GM18868 (cell line): ENCODE results near the gene TSPAN9.

Experiments used
- ATAC-seq: cut with Tn5 transposase; IDR thresholded peaks from one replicate; pipeline ENCODE4 v1.9.1; 2021; ENCODE audit warnings: mild to moderate bottlenecking, moderate library complexity; ENCODE audit not compliant: unreplicated experiment

TSPAN9 gene

DNA sequence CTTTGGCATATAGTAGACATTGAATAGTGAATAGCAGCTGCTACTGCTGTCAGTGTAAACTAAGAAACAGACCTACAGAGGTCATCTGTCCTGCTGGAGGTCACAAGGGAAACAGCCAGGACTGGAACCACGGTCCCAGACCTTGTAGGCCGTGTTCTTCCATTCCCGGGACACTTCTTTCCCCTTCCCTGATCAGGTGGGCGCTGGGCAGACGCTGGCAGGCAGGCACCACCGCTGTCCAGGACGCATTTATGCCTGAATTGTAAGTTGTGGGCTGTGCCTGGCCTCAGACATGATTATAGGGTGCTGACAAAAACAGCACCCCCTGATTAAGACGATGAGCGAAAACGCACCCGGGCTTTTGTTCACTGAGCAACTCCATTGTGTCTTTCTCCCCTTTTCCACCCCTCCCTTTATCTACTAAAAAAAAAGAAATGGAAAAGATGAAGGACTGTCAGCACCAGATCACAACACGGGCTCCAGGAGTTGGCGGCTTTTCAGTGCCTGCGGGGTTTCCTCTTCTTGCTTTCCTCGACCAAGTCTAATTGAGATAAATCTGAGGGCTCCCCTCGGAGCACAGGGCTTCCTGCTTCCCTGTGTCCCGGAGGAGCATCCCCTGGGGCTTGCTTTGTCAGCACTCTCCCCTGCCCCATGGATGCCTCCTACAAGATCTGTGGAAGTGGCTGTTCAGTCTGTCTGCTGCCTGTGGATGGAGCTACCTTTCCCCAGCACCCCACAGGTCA, 80.6 kb downstream of the TSPAN9 start:
- ATAC-seq: no peak

DNA sequence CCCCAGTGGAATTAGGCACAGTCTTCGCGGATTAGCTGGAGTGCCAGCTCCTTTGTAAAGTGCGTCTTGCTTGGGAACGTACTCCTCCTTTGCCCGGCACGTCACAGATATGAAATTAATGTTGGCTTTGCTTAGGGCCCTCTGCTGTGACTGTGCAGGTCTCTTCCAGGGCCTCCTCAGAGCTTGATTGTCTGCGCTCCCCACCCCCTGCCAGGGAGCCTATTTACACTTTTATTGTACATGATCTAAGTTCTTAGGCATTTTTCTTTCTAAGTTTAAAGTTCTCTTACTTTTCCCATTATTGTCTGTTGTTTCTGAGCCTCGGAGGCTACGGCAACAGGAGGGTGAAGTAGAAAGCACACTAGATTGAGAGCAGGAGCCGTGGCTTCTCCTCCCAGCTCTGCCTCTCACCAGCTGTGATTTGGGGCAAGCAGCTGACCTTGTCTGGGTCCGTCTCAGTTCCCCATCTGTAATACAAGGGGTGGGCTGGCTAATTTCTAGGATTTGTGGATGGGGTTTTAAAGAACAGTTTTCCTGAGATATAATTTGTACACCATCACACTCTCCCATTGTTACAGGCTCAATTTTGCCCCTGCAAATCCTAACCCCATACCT, 81.8 kb downstream of the TSPAN9 start:
- ATAC-seq: no peak

DNA sequence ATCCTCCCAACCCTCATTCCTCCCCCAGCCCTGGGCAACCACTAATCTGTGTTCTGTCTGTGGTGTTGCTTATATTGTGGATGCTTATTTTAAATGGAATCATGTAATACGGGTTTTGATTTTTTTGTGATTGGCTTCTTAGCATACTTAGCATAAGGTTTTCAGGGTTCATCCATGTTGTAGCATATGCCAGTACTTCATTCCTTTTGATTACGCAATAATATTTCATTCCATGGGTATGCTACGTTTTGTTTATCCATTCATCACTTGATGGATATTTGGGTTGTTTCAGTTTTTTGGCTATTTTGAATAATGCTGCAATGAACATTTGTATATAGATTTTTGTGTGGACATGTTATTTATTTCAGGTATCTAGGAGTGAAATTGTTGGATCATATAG, 82.9 kb downstream of the TSPAN9 start:
- no peak for ATAC-seq

DNA sequence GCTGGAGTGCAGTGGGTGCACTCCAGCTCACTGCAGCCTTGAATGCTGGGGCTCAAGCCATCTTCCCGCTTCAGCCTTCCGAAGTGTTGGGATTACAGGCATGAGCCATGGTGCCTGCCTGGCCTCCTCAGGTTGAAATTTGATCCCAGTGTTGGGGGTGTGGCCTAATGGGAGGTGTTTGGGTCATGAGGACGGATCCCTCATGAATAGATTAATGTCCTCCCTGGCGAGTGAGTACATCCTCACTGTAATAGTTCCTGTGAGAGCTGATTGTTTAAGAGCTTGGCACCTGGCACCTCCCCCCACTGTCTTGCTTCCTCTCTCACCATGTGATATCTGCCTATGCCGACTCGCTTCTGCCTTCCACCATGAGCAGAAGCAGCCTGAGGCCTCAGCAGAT, 84.7 kb downstream of the TSPAN9 start:
- no peak for ATAC-seq

DNA sequence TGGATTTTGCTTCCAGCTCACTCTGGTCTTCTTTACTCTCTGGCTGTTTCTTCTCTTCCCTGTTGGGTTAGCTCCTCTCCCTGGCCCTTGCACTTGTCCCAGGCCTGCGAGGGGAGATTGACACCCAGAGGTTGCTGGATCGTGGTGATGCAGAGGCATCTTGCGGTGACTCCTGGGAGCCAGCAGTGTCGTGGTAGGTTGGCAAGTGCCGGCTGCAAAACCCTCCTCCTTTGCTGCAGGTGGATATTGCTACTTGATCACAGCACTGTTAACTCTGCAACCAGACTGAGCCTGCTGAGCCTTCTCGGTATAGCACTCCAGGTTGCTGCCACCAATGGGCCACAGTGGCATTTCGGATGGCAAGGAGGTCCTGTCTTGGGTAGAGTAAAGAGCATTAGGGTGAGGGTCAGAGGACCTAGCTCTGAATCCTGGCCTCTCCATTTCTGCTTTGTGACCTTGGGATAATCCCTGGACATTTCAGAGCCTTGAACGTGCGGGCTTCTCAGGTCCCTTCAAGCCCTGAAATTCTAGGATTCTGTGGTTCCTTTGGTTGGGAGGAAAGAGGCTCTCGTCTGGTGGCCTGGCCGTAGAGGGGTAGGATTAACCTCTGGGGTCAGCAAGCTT, 87.4 kb downstream of the TSPAN9 start:
- ATAC-seq: no peak

DNA sequence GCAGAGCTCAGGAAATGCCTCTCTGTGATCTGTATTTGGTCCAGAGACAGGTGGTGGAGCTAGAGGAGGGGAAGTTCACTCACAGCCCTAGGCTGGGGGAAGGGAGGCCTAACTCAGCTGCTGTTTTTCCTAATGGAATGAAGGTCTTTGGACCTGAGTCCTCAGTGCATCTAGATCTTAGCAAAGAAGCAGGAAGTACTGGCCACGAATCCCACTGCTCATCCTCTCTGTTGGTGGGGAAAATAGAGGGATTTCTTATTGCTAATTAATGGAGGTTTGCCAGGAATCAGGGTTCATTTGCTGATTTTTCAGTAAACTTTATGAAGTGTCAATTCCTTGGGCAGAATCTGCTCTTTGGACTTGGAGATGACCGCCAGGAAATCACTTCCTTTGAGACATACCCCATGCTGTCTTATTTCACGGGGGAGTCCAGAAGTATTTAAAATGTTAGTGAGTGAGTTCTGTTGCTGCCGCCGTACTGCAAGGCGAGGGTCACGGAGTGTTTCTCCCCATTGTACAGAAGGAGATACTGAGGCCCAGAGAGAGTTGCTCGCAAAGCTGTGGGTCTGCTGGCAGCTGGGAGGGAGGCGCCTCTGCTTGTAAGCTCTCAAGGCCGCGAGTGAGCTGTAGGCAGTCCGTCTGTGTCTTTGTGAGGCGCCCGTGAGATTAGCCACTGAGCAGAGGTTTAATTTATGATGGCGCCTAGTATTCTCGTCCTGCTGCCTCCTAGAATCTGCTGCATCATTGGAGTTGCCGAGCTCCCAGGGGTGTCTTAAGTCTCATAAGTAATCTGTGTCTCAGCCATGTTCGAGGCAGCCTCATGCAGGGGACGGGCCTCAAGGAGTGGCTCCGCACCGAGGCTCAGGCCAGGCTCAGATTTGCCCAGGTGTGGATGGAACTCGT, 88.2 kb downstream of the TSPAN9 start:
- ATAC-seq: no peak

DNA sequence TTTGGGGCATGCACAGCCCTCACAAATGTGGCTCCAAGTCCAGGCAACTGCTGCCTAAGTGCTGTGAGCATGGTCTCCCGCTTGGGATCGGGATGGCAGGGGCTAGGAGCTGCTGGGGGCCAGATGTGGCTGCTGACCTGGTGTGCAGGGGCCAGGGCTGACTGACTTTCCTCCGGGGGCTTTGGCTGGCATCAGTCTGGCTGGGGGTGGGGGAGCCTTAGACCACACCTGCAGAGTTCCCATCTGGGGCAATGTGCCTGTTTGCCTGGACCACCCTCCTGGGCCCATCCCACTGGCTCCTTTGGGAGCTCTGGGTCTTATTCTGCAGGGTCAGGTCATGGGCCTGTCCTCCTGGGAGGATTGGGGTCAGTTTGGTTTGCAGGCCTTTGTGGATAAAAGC, 90.5 kb downstream of the TSPAN9 start:
- no peak for ATAC-seq

DNA sequence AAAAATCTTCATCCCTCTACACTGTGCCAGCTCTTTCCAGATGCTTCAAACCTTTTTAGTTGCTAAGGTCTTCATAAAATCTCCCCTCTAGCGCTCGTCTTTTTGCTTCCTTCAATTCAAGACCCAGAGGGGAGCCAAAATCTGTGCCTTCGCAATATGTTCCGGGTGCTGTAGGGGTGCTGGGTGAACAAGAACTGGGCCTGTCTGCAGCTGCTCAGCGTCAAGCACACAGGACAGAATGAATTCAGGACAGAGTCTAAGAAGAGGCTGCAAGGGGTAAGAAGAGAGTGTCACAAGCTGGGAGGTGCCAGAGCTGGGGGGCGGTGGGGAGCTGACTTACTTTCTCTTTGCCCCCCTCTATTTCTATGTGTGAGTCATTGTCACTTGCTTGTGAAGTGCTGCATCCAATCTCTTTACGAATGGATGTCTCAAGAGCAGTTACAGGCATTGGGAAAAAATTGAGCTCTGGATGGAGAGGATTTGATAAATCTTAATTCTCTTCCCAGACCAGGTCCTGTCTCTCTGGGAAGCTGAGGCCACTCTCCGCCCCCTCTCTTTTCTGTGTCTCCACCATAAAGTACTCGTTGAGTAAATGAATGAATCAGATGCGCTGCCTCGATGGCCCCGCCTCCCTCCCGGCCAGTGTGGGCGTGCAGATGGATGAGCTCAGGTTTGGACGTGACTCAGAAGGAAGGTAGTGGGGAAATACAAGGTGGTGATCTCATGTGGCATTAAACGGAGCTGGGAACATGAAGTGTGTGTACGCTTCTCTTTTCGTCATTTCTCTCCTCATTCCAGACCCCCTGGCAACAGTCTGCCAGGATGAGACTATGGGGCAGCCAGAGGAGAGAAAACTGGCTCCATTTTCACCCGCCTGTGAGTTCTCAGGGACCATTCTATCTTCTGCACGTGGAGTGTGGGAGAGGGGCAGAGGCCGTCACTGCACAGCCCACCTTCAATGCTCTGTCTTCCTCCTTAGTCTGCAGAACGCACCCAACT, 91.3 kb downstream of the TSPAN9 start:
- ATAC-seq: no peak

DNA sequence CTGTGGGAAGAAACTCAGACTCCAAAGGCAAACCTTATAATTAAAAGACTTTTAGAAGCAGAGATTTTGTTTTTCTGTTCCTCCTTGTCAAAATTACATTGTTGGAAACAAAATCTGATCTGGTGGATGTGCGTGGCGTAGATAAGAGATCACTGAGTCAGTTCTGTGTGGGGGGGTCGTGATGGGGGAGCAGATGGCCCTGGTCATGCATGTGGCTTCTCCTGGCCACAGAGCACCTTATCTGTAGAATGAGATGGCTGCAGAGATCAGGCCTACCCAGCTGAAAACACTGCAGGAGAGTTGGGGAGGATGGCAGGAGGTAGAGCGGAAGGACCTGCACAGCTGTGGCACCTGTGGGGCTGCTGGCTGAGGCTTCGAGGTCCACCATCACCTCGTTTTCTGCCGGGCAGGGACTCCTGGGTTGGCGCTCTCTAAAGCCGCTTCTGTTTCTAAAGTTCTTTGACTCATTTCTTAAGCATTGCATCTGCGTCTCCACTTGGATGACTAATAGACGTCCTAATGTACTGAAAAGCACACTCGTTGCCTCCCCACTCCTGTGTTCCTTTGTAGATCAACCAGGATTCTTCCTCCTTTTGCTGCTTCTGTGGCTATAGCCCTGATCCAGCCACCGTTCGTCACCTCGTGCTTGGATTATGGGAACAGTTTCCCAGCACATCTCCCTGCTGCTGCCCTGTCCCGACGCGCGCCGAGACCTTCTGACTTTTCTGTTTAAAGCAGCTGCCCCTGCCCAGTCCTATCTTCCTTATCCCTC, 93.4 kb downstream of the TSPAN9 start:
- ATAC-seq: no peak

DNA sequence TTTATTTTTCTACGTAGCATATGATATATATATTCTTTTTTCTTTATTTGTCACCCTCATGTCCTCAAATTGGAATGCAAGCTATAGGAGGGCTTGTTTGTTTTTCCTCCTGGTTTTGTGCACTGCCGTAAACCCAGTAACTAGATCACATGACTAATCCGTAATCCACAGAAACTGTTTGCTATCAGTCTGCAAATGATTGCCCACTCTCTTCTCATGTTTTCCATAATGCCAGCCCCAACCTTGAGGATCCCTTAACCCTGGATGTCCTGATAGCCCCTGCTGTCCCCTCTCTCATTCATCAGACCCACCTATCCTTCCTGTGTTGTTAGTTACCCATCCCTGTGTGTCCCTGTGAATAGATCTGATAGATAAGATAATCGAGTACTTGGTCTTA, 94.0 kb downstream of the TSPAN9 start:
- no peak for ATAC-seq

DNA sequence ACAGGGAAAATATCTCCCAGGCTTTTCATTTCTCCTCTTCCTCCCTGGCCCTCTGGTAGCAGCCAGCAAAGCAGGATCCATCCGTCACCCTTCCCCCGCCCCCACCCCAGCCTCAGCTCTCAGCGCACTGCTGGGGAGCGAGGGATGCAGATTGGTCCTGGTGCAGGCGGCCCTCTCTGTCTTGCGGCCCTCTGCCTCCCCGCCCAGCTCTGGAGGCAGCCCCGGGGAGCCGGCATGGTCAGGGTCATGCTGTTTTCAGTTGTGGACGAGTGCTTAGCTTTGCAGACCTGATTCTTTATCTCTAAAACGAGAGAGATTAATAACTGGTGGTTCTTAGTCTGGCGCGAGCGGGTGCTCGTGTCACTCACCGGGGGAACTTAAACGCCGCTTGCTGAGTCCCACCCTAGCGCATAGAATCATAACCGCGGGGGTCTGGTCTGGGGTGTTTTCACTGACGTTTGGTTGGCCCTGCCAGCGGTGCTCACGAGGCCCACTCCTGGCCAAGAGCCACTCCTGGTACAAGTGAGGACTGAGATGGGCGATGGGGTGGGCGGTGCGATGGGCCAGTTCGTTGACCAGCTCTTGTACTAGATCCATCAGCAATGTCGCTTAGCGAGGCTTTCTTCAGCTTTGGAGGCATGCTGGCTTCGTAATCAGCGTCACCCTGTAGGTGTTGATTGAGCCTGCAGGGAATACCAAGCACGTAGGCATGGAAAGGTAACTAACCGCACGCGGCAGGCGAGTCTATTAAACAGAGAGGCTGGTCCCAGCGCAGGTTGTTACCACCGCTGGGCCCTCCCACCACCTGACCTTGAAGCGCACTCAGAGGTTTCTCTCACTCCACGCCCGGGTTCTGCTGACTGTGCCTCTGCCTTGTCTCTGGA, 95.2 kb downstream of the TSPAN9 start:
- ATAC-seq: no peak

DNA sequence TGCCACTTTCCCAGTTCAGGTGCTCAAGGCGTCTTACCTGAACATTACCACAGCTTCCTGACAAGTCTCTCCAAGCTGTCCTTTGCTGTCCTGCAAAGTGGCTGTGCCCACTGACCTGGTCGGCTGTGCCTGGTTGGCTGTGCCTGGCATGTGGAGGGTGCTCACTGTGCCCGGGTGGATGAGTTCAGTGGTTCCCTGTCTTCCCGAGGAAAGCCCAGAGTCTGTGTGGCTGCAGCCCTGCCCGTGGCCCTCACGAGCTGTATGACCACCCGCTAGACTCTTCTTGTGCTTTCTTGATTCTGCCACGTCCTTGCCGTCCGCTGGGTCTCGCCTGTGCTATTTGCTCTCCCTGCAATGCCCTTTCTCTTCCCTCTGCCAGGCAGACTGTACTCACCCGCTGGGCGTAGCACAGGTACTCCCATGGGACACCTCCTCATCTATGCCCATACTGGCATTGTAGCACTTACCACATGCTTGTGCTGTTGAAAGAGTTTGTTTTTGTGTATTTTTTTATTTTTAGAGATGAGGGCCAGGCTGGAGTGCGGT, 95.9 kb downstream of the TSPAN9 start:
- ATAC-seq: no peak

DNA sequence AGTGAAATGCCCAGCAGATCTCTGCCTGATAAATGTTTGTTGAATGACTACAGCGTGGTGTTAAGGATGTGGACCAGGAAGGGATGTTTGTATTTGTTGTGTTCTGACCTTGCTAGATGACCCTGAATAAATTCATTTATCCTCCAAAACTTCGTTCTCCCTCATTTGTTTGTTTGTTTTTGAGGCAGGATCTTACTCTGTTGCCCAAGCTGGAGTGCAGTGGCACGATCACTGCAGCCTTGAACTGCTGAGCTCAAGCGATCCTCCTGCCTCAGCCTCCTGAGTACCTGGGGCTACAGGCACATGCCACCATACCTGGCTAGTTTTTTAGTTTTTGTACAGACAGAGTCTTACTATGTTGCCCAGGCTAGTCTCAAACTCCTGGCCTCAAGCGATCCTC, 96.7 kb downstream of the TSPAN9 start:
- no peak for ATAC-seq

DNA sequence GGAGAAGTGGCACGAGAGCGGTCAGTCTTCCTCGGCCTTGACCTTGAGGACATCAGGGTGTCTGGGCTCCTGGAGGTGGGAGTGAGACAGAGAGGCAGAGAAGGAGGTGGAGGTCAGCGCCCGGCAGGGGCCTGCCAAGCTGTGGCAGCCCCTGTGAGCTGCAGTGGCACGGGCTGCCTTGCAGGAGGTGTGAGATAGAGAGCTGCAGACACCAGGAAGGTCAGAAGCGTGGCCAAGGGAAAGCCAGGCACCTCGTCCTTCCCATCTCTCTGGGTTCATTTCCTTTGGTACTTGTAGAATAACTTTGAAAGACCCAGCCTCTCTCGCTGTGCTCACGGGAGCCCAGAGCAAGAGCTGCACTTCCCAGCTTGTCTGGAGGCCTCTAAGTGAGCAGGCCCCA, 98.1 kb downstream of the TSPAN9 start:
- ATAC-seq: no peak

DNA sequence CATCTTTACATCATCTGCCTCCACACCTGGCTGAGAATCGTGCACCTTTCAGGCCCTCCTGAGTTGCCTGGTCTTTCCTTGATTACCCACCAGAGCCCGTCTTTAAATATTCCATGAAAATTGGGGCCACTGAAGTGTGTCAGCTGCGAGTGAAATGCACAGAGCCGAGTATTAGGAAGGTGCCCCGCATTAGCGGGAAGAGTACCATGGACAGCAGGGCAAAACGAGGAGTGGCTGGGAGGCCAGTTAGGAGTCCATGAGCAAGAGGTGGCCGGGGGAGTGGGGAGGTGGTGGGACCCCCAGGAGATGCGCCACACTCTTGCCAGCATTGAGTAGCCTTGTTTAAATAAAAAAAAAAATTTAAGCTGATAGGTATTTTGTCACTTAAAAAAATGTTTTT, 99.6 kb downstream of the TSPAN9 start:
- no peak for ATAC-seq

DNA sequence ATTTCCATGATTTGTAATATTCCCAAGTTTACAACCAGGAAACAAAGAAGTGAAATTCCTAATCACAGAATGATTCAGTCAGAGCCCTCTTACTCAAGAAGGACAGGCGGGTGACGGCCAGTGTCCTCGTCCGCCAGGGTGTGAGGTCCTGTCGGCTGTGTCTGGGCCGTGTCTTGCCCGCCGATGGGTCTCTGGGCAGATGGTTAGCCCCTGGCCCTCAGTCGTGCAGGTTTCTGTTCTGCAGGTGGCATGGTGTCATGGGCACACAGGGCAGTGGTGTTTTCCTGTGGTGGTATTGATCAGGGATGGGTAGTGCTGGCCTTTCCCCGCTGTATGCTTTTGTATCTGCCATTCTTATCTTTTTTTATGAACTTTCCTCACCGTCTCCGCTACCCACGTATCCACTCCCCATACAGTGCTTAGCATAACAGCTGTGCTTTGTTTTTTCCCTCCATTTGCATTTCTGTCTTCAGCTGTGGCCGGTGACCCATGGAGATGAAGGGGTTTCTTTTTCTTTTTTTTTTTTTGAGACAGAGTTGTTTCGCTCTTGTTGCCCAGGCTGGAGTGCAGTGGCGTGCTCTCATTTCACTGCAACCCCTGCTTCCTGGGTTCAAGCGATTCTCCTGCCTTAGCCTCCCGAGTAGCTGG, 100.7 kb downstream of the TSPAN9 start:
- ATAC-seq: no peak

DNA sequence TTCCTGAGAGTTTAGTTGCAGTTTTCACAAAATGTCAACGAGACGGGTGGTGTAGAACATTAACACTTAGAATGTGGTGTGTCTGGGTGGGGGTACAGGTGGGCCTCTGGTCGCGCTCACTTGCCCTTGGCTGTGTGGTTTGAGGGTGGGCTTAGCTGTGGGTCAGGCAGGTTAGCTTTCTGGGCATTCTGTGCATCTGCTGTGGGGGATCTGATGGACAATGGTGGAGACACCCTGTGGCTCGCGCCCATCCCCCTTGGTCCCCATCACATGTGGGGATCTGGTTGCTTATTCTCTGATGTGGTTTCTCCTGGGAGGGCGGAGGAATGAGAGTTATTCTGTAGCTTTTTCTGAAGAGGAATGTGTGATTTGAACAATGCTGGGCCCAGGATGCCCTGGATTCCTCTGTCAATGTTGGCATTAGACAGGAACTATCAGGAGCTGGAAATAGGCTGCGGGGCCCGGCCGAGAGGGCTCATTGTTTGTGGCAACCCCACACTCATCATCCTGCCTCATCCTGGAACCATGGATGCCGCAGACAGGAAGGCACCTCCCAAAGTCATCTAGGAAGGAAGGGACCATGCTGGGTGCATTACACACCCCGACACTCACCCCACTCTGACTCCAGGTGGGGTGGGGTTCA, 101.6 kb downstream of the TSPAN9 start:
- ATAC-seq: no peak
